Bone marrow (tissue), 2 donors: Measurements from ENCODE around the gene C22orf31.
A peak's percentile ranks its signal among the peaks of the same experiment; 100 is the strongest.
"Not testable (repeated sequence)": the region's sequence is repeated elsewhere in the genome, so short reads cannot be mapped to it uniquely, and the experiment has no call there.

Source experiments
- DNase-seq, 2 donors: peaks; one replicate each; lab custom pipeline; 2025; lab: John Stamatoyannopoulos, UW

Gene C22orf31

DNA sequence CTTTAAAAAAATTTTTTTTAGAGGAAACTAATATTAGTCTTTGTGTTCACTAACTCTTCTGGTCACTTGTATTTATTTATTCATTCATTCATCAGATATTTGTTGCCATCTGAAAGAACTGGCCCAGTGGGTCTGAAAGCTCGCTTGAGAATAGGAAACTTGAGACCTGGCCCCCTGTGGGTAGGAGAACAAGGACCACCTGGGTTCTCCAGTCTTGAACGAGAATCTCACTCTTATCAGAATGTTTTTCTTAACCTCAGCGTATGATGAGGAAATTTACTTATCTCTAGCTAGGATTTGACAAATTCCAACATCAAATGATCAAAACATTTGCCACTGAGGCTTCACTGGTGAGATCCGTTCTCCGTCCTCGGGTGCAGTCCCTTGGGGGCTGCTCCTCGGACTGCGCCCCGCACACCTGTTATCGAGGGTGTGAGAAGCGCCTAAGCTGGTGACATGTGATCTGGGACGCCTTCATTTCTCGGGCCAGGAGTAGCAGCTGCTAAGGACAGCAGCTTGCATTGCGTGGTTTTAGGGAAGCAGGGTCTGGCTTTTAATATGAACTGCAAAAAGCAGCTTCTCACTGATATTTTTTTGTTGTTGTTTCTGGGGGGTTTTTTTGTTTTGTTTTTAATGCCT is 6.3 kb downstream of the C22orf31 start:
- DNase-seq = no peak

DNA sequence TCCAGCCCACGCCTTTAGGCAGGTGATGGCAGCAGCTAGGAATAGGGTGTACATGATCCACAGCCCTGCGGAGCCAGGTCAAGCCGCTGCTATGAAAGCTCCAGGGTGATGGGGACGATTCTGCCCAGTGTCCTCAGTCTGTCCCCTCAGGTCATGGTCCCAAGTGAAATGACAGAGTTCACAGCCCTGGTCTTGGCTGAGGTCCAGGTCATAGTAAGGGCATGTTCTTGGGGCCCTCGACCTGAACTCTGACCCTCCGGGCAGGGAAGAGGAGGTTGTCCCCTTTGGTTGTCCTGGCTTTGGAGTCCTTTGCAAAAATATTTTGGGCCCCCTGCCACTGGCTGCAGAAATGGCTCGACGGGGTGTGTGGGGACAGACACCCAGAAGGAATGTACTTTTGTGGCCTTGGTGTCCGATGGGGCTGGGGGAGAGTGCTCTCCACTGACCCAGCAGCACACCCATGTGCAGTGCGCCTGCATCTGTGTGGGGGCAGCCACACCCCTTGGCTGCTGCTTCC is 7.3 kb downstream of the C22orf31 start:
- no peak for DNase-seq

DNA sequence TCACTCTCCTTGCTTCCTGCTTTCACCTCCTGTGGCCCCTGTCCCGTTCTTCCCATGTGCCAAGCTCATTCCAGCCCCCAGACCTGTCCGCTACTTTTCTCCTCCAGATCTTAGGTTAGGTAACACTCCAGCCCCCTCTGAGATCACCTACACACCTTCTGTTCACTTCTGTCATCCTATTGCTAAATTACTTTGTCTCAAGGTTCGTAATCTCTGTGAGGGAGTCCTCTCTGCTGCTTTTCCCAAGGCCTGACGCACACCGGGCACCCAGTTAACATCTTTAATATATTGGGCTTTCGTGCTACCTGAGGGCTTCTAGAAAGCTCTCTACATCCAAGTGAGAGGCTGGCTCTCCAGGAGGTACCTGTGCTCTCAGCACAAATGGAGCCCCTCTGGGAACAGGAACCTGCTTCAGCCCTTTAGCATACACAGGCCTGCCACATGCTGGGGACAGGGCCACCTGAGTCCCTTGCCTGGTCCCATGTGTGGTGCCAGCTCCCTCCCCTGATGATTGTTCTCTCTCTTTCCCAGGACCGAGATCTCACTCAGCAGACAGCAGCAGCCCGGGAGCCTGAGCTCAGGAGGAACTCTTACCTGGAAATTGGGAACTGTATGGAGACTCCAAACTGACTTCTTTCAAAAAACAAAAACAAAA is 8.5 kb downstream of the C22orf31 start:
- no peak for DNase-seq

DNA sequence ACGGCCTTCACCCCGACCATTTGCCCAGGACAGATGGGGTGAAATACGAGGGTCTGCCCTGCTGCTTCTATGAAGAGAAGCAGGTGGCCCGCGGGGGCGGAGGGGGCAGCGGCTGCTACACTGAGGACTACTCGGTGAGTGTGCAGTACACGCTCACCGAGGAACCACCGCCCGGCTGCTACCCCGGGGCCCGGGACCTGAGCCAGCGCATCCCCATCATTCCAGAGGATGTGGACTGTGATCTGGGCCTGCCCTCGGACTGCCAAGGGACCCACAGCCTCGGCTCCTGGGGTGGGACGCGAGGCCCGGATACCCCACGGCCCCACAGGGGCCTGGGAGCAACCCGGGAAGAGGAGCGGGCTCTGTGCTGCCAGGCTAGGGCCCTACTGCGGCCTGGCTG is 11.2 kb downstream of the C22orf31 start:
- no peak for DNase-seq

DNA sequence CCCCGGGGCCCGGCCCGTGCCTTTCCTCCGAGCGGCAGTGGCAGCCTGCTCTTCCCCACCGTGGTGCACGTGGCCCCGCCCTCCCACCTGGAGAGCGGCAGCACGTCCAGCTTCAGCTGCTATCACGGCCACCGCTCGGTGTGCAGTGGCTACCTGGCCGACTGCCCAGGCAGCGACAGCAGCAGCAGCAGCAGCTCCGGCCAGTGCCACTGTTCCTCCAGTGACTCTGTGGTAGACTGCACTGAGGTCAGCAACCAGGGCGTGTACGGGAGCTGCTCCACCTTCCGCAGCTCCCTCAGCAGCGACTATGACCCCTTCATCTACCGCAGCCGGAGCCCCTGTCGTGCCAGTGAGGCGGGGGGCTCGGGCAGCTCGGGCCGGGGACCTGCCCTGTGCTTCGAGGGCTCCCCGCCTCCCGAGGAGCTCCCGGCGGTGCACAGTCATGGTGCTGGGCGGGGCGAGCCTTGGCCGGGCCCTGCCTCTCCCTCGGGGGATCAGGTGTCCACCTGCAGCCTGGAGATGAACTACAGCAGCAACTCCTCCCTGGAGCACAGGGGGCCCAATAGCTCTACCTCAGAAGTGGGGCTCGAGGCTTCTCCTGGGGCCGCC is 11.9 kb downstream of the C22orf31 start:
- no peak for DNase-seq

DNA sequence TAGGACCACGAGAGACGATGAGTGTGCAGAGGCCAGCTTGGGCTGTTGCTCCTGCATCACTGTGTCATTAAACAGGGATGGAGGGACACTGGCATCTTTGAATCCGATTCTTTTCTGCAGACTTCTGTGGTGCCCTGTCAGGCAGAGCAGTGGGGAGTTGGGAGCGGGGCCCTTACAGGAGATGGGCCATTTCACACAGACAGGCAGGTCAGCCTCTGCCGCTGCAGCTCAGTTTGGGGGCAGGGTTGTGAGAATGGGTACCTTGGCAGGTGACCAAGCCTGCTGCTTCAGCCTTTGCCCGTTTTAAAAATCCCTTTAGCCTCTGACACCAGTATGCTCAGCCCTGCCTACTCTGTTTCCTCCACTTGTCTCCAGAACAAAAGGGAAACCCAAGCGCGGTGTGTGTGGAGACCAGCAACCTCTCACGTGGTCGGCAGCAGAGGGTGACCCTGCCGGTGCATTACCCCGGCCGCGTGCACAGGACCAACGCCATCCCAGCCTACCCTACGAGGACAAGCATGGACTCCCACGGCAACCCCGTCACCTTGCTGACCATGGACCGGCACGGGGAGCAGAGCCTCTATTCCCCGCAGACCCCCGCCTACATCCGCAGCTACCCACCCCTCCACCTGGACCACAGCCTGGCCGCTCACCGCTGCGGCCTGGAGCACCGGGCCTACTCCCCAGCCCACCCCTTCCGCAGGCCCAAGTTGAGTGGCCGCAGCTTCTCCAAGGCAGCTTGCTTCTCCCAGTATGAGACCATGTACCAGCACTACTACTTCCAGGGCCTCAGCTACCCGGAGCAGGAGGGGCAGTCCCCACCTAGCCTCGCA is 12.6 kb downstream of the C22orf31 start:
- DNase-seq = no peak

DNA sequence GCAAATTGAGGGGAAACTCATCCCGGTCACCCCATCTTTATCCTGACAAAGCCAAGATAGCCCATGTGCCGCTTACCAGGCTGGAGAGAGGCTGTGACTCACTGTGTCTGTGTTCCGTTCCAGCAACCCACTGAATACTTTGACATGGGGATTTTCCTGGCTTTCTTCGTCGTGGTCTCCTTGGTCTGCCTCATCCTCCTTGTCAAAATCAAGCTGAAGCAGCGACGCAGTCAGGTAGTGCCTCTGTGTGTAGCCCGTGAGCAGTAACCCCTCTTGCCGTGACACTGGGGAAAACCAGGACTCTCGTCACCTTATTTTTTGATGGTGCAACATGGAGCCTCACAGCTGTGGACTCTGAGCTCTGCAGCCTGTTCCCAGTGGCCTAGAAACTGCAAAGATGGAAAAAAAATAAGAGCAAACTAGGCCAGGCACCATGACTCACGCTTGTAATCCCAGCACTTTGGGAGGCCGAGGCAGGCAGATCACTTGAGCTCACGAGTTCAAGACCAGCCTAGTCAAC is 16.9 kb downstream of the C22orf31 start:
- DNase-seq = no peak

DNA sequence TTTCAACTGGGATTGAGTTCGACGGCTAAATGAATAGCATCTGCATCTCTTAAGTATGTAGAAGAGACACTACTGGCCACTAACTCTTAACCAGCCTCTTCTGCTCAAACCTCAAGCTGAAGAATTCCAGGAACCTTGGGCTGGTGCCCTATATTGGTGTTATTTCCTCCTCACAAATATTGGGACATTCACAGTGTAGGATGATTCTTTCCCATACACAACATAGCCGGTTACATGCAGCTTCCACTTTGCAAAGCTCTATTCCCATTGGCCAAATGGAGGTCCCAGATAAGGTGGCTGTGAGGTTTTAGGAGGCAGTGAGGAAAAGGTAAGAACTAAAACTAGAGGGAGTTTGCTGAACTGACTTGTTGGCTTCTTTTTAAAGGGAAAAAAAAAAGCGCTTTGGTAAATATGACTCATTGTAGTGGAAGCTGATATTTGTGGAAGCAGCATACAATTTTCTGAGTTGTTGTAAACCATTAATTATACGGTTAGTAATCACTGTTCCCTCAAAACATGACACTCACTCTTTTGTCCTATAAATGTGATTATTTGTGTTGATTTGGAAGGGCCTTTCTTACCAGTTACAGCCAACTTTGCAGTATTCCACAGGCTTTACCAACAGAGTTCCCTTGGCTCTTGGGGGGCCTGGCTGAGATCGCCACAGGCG is 17.6 kb downstream of the C22orf31 start:
- DNase-seq = no peak

DNA sequence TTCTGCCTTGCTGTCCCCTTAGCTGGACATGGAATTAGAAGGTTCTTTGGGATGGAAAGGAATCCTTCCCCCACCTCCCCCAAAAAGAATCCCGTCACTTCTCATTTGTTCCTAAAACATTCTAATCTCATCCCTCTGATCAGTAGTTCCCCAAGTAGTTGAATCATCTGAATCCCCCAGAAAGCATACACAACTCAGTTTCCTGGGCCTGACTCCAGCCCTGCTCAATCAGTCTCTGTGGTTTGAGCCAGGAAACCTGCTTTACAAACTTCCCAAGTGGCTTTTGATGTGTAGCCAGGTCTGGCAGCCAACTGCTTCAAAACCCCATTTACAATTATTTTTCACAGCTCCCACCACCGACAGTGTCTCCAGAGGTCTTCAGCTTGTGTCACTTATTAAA is 20.2 kb downstream of the C22orf31 start:
- DNase-seq = no peak

DNA sequence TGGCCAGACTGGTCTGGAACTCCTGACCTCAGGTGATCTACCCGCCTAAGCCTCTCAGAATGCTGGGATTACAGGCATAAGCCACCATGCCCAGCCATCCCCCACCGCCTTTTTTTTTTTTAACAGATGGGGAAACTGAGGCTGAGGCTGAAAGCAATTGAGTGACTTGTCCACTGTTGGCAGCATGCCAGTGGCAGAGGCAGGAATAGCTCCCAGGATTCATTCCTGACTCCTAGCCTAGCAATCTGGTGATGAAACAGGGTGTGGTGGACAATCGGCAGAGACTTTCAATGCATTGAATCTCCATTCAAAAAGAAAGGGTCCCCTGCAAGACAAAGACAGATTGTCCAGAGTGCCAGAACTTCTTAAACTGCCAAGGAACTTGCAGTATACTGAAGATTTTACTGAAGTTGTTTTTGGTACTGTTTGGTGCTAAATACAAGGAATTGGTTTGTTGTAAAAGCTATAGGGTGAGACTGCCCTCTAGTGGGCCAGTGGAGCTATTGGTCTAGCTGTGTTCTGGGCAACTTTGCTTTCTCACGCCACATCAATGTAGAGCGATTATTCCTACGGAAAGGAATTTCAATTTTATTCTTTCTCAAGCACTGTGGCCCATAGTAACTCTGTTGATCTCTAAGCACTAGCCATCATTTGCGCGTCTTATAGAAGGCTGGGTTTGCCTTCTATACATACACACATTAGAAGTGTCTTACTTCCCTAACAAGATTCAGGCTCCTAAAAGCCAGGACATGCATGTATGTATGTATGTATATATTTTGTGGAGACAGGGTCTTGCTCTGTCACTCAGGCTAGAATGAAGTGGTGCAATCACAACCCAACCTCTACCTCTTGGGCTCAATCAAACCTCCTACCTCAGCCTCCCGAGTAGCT is 21.0 kb downstream of the C22orf31 start:
- peak; percentile 4 to 47 for DNase-seq

DNA sequence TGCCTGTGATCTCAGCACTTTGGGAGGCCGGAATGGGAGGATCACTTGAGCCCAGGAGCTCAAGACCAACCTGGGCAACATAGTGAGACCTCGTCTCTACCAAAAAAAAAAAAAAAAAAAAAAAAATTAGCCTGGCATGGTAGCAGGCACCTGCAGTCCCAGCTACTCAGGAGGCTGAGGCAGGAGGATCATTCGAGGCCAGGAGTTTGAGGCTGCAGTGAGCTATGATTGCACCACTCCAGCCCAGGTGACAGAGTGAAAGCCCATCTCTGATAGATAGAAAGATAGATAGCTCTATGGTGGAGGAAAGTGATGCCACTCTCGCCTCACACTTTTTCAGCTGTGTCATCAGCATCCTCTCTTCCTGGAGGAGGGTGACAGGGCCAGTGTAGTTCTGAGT is 21.9 kb downstream of the C22orf31 start:
- not testable (repeated sequence) for DNase-seq

DNA sequence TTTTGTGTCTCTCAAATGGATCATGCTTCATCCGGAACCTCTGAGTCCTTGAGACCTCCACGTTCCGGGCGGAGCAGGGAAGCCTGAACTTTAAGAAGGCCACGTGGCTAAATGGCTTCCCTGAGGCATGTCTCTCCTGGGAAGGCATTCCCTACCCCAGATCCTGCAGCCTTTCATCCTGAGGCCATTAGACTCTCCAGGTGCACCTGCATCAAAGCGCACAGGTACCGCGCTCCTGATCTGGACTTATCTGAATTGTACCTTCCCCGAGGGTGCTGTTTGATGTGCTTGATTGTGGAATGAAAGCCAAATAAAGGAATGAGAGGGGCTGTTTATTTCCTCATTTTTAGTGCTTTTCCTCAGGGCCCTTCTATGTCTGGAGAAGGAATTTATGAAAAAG is 22.5 kb downstream of the C22orf31 start:
- DNase-seq = no peak

DNA sequence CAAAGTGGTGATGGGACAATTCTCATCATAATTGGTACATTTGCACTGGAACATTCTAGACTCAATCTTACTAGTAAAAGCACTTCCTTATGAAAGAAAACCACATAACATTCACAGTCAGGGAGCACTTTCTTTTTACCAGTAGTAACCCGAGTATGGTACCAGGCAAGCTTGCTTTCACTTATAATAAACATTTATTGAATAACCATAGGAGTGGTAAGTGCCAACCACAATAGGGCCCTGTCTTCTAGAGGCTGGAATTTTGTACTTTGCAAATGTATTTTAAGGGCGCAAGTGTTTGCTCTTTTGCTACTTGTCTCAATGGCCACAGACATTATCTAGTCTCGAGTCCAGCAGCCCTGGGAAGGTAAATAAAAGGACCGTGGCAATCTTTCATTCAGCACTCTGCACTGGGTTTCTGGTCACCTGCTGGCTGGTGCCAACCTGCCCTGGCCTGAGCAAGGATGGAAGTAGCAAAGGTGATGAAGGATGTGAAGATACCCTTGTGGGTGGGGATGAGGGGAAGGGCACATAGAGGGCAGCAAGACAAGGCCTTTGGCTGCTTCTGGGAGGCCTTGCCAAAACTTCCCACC is 24.2 kb downstream of the C22orf31 start:
- DNase-seq = no peak

DNA sequence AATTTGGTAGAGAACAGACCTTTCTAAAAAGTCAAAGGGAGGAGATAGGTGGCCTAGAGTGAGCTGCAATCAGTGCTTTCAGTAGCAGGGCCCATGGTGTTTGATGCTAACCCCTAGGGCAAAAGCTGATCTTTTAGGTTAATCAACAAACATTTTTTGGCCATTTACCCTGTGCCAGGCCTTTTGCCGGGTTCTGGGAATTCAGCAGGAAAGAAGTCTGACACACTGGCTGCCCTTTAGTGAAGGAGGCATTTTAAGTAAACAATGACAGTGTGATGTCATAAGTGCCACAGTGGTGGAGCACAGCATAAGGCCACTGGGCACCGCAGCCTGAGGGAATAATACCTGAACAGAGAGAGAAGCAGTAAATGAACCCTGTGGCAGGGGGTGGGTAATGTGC is 29.0 kb downstream of the C22orf31 start:
- no peak for DNase-seq

DNA sequence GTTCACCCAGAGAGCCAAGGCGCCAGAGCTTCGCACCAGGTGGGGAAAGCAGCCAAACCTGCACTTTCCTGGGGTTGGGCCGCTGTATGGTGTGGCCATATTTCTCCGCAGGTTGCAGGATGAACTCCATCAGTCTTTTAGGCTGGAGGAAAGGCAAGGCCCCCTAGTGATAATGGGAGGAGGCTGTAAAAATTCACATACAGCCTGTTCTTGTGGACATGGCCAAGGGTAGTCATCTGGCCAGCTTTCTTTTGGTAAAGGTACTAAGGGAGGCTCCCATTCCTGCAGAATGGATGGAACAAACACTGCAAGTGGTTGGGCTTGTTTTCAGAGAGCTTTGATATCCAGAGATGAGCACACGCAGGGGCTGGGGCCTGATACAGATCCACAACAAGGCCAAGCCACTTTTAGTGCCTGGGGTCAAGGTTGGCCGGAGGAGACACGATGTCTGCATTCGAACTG is 29.6 kb downstream of the C22orf31 start:
- no peak for DNase-seq

DNA sequence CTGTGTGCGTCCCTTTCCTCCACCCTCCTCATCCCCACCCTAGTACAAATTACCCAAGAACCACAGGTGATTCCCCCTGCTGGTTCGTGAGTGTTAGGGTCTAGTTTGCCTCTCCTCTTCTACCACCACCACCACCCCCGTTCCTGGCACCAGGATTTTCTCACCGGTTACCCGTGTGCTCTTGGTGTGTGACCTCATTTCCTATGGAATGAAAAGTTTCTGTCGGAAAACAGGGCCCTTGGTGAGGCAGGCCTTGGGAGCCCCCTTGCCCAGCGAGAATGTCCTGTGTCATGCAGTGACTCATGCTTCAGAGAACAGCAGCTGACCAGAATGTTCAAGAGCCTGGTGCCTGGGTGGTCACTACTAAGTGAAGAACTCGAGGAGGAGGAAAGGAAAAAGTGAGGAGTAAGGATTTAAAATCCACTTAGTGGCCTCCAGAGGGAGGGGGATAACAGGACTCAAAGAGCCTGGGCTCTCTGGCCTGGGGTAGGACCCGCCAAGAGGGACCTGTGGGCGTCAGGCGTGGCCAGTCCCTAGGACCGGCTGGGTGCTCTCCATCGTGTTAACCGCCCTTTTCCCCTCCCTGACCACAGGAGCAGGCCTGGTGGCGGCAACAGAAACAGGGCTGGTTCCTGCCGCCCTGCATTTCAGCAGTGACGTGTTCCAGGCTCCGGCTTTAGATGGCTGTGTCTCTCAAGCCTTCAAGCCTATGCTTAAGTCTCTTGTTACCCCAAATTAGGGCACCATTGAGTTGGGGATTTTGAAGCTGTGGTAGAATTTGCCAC is 30.2 kb downstream of the C22orf31 start:
- DNase-seq = no peak

DNA sequence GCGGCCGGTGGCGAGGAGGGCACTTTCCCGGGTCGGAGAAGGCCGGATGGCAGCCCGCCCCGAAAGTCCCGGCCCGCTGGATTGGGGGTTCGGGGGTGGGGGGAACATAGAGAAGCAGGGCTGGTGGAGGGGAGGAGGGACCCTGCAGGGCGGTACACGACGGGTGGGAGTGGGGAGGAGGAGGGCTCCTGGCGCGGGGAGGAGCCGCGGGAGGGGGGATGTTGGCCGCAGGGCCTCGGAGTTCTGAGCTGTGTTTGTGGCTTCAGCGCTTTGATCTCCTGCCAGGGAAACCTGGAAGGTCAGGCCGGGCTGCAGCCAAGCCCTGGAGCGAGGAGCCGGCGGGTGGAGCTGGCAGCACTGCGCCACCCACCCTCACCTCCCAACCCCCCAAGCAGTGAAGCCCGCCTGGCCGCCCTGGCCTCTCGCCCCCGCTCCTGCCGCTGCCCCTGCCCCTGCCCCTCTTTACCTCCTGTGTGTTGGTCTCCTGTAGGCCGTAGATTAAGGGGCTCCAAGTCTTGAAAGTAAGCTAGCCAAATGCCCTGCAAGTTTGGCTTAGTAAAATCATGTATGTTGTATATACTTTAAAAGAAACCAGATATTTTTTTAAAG is 30.9 kb downstream of the C22orf31 start:
- DNase-seq = no peak

DNA sequence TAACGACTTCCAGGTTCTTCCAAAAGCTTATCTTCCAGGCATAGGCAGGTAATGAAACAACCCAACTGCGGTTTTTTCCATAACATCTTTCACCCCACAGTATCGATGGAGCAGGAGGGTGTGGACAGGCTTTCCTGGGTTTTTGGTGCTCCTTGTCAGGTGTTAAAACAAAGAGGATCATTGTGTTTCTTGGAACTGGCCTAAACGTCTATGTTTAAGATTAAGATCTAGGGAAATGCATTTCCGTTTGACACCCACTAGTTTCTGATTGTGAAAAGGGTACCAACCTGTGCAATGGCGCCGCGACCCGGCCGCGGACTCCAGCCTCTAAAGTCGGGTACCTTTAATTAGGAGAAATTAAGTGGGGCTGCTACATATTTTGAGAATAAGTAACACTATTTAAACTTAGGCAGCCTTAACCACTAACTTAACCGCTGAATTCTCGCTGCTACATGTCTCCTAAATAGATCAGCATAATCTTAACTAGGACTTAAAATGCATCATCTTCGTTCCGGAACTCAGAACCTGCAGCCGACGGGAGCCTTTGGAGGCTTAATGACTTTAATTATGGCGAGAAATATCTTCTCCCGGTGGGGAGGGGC is 31.5 kb downstream of the C22orf31 start:
- DNase-seq = no peak
